Measurements from ENCODE around the gene FOXP2. TPM values are rescaled to one million over a fixed set of nuclear protein-coding genes. Genes with fewer than 3 reads are reported as not detected.

Gene FOXP2
- total RNA-seq, 2 experiments from 2014 or later = not detected

GRCh38 chr7:114368492-114368891, 46.1 kb upstream of the FOXP2 start:
- BruUV-seq (replicated peaks) = no TSS peak
- CTCF ChIA-PET (ENCODE audit: unreplicated experiment) = no interaction called here
- intact Hi-C loops (cut with micrococcal nuclease; ENCODE audit: unreplicated experiment) = no loop called here

GRCh38 chr7:114369294-114369693, 45.3 kb upstream of the FOXP2 start:
- no TSS peak for BruUV-seq (replicated peaks)
- TF ChIP-seq CTCF (conservative IDR thresholded peaks at IDR 0.05; ENCODE audit: low read length) (no peak), EZH2phosphoT487 (IDR thresholded peaks at IDR 0.05; ENCODE audit: borderline replicate concordance, low read depth, low read length) (no peak)
- Histone ChIP-seq H3K4me2 (ENCODE audit: low read length) (no peak overlapping the region), H4K20me1 (ENCODE audit: insufficient read depth, low read length) (no peaks in the 10 kb centered on the region), H3K4me1 (ENCODE audit: insufficient read depth, low read length, poor library complexity, severe bottlenecking) (no peaks in the 10 kb centered on the region), H3K9me2 (ENCODE audit: insufficient read depth, low read length) (no peaks in the 10 kb centered on the region), H3K27ac (ENCODE audit: low read depth, low read length, poor library complexity, severe bottlenecking) (no peak overlapping the region), H3K4me3 (ENCODE audit: low read depth, low read length, poor library complexity, severe bottlenecking) (no peak overlapping the region), H3K36me3 (ENCODE audit: insufficient read depth, low read length) (no peaks in the 10 kb centered on the region), H3K79me2 (ENCODE audit: insufficient read depth, low read depth, low read length) (no peaks in the 10 kb centered on the region), H3K9me3 (ENCODE audit: low read length) (no peaks in the 10 kb centered on the region), H2AFZ (ENCODE audit: low read length) (no peak overlapping the region)
- intact Hi-C loops (cut with micrococcal nuclease; ENCODE audit: unreplicated experiment) = no loop called here
- CTCF ChIA-PET (ENCODE audit: unreplicated experiment) = no interaction called here
- POLR2A ChIA-PET = interaction anchor here (0.6 to 0.7 kb wide), 2 partner anchors 21 to 62 kb away, joined by 3 to 4 read pairs; no protein-coding TSS in a partner anchor
- DNase-seq (ENCODE audit: low spot score) = no peak

More at GRCh38 chr7:114368492-114368891, 46.1 kb upstream of the FOXP2 start:
- no peak for TF ChIP-seq EZH2phosphoT487 (IDR thresholded peaks at IDR 0.05; ENCODE audit: borderline replicate concordance, low read depth, low read length)
- TF ChIP-seq CTCF (conservative IDR thresholded peaks at IDR 0.05; ENCODE audit: low read length) = no peak
- Histone ChIP-seq H3K27ac (ENCODE audit: low read depth, low read length, poor library complexity, severe bottlenecking) (no peak overlapping the region), H2AFZ (ENCODE audit: low read length) (no peak overlapping the region), H3K36me3 (ENCODE audit: insufficient read depth, low read length) (no peaks in the 10 kb centered on the region), H3K9me2 (ENCODE audit: insufficient read depth, low read length) (no peaks in the 10 kb centered on the region), H4K20me1 (ENCODE audit: insufficient read depth, low read length) (no peaks in the 10 kb centered on the region), H3K9me3 (ENCODE audit: low read length) (no peaks in the 10 kb centered on the region), H3K4me2 (ENCODE audit: low read length) (no peak overlapping the region), H3K4me3 (ENCODE audit: low read depth, low read length, poor library complexity, severe bottlenecking) (no peak overlapping the region), H3K79me2 (ENCODE audit: insufficient read depth, low read depth, low read length) (no peaks in the 10 kb centered on the region), H3K4me1 (ENCODE audit: insufficient read depth, low read length, poor library complexity, severe bottlenecking) (no peaks in the 10 kb centered on the region)
- DNase-seq (ENCODE audit: low spot score) = no peak
- POLR2A ChIA-PET = interaction anchor here (0.6 to 0.7 kb wide), 3 partner anchors 21 to 956 kb away, joined by 3 to 4 read pairs (median 4); no protein-coding TSS in a partner anchor

- Histone ChIP-seq H3K9me3 (ENCODE audit: low read length) (no peaks in the 10 kb centered on the region), H3K4me2 (ENCODE audit: low read length) (no peak overlapping the region), H3K9me2 (ENCODE audit: insufficient read depth, low read length) (no peaks in the 10 kb centered on the region), H2AFZ (ENCODE audit: low read length) (no peak overlapping the region), H3K27ac (ENCODE audit: low read depth, low read length, poor library complexity, severe bottlenecking) (no peak overlapping the region), H4K20me1 (ENCODE audit: insufficient read depth, low read length) (no peaks in the 10 kb centered on the region), H3K4me1 (ENCODE audit: insufficient read depth, low read length, poor library complexity, severe bottlenecking) (no peaks in the 10 kb centered on the region), H3K79me2 (ENCODE audit: insufficient read depth, low read depth, low read length) (no peaks in the 10 kb centered on the region), H3K36me3 (ENCODE audit: insufficient read depth, low read length) (no peaks in the 10 kb centered on the region), H3K4me3 (ENCODE audit: low read depth, low read length, poor library complexity, severe bottlenecking) (no peak overlapping the region)
- ChIA-PET POLR2A (no interaction called here), CTCF (ENCODE audit: unreplicated experiment) (no interaction called here)
- TF ChIP-seq EZH2phosphoT487 (IDR thresholded peaks at IDR 0.05; ENCODE audit: borderline replicate concordance, low read depth, low read length) = no peak
- TF ChIP-seq CTCF (conservative IDR thresholded peaks at IDR 0.05; ENCODE audit: low read length) = no peak
- no peak for DNase-seq (ENCODE audit: low spot score)
- intact Hi-C loops (cut with micrococcal nuclease; ENCODE audit: unreplicated experiment) = no loop called here
- BruUV-seq (replicated peaks) = no TSS peak
Observed at GRCh38 chr7:114372619-114373018, 42.0 kb upstream of the FOXP2 start.

Measured in OCI-LY7 (cell line).